NCI-H1105 (cell line): ENCODE measurements around the gene ZC3H4.

Experiments
- DNase-seq: peaks from one replicate; lab custom pipeline; 2025; lab: John Stamatoyannopoulos, UW

Gene ZC3H4

GRCh38 chr19:47020992-47021496, 92.5 kb downstream of the ZC3H4 start:
- no peak for DNase-seq

DNA sequence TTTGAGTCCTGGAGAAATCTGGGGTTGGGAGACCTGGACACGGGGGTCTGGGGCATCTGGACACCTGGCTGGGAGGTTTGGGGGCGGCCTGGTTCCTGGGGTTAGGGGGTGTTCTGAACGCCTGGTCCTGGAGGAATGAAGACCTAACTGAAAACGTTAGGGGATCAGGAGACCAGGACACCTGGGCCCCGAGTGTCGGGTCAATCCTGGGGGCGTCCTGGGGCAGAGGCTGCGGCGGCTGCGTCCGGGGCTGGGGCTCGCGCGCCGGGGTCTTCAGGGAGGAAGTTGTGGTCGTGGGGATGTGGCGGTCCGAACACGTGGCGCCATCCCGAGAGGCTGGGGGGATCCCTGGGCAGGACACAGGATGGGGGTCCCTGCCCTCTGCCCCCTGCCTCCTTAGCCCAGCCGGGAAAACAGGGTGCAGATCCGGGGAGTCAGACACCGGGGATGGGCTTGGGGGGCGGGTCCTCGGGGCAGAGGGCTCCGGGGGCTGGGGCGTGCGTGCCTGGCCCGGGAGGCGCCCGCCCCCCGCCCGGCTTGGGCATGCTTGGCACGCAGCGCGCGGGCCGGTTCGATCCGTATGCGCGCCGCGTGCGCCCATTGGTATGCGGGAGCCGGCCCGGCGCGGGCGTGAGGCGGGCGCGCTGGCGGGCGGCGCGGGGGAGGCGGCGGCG, 93.3 kb downstream of the ZC3H4 start:
- no peak for DNase-seq

DNA sequence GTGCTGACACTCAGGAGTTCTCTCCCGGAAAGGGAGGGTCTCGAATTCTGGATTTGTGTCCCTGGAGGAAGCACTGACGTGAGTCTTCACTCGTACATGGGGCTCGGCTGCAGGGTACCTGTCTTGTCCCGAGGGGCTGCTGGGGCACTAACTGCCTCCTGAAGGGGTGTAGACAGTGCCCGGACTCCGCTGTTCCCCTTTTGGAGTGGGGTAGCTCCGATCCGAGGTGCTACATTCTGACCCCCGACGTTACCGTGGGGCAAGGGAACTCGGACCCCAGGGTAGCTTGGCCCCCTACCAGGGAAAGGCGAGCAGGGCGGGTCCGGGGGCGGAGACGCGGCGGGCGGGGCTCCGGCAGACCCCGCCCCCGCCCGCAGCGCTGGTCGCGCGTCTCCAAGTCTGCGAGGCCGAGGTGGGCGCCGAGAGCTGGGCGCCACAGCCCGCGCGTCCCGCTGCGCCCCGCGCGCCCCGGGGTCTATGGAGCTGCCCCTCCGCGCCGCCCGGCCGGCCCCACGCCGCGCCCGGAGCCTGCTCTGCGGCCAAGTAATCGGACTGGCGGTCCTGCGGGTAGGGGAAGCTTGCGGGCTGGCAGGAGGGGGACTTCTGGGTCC, 94.0 kb downstream of the ZC3H4 start, which contains the start of gene NPAS1:
NPAS1 (plus strand) TSS at position 407 of the 611 bp plus-strand sequence. CDS start 1,211 bp downstream, outside the sequence.
- DNase-seq: no peak

DNA sequence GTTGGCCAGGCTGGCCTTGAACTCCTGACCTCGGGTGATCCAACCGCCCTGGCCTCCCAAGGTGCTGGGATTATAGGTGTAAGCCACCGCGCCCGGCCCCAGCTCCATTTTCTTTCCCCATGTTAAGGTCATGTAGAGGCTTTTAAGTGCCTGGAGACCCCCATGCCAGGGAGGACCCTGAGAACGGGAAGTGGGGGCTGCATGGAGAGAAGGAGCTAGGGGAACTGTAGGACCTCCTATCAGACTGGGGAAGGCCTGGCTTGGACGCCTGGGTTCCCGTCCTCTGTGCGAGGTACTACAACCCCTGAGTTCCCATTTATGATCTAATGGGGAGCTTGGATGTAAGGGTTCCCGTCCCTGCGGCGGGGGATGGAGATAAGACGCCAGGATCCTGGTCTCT, 94.7 kb downstream of the ZC3H4 start:
- no peak for DNase-seq
